Transverse colon (tissue), 3 donors: ENCODE data around the gene PALLD.

ENCODE experiments used
- CTCF ChIP-seq, 5 experiments: fragments of 200-600 bp in 3 of 5; fragments of 450-650 bp in 2 of 5; sonication (generic) in 3 of 5; IDR thresholded peaks; 1 replicate in 2 of 5; 2 replicates in 3 of 5; pipeline ENCODE4 v1.5.1; 2016 to 2017; ENCODE audit warnings: antibody characterized with exemption in 5 of 5, inconsistent platforms in 3 of 5, mild to moderate bottlenecking in 2 of 5, moderate library complexity in 1 of 5
- EP300 ChIP-seq: sonication (generic); formaldehyde crosslinking; IDR thresholded peaks from one replicate; pipeline ENCODE4 v1.6.1; 2017; ENCODE audit warnings: antibody characterized with exemption, low read depth
- POLR2A ChIP-seq: fragments of 450-650 bp; IDR thresholded peaks from one replicate; pipeline ENCODE4 v1.6.1; 2016; ENCODE audit warnings: antibody characterized with exemption, mild to moderate bottlenecking, moderate library complexity

- no peak for TF ChIP-seq POLR2A
- no peak for TF ChIP-seq CTCF (IDR thresholded peaks at IDR 0.05)
- TF ChIP-seq EP300: no peak
Measured at GRCh38 chr4:168632301-168632725, 135.5 kb downstream of the PALLD start.
